Measurements from ENCODE around the gene FAM43A.

DNA sequence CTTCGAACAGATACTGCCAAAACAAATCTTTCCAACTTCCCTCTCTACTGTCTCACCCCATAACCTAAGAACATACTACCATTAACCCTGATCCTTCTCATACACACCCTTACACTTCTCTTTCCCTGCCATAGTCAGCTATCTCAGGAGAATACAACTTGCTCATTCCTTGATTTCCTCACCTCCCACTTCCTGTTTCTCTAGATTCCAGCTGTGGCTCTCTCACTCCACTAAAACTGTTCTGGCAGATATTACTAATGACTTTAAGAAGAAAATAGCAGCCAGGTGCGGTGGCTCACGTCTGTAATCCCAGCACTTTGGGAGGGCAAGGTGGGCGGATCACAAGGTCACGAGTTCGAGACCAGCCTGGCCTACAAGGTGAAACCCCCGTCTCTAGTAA, 18.3 kb upstream of the FAM43A start:
- TF ChIP-seq TAF1 (IDR thresholded peaks at IDR 0.05; ENCODE audit: borderline replicate concordance, insufficient read depth, low read length), result no peak
- TF ChIP-seq, protein P1, sequence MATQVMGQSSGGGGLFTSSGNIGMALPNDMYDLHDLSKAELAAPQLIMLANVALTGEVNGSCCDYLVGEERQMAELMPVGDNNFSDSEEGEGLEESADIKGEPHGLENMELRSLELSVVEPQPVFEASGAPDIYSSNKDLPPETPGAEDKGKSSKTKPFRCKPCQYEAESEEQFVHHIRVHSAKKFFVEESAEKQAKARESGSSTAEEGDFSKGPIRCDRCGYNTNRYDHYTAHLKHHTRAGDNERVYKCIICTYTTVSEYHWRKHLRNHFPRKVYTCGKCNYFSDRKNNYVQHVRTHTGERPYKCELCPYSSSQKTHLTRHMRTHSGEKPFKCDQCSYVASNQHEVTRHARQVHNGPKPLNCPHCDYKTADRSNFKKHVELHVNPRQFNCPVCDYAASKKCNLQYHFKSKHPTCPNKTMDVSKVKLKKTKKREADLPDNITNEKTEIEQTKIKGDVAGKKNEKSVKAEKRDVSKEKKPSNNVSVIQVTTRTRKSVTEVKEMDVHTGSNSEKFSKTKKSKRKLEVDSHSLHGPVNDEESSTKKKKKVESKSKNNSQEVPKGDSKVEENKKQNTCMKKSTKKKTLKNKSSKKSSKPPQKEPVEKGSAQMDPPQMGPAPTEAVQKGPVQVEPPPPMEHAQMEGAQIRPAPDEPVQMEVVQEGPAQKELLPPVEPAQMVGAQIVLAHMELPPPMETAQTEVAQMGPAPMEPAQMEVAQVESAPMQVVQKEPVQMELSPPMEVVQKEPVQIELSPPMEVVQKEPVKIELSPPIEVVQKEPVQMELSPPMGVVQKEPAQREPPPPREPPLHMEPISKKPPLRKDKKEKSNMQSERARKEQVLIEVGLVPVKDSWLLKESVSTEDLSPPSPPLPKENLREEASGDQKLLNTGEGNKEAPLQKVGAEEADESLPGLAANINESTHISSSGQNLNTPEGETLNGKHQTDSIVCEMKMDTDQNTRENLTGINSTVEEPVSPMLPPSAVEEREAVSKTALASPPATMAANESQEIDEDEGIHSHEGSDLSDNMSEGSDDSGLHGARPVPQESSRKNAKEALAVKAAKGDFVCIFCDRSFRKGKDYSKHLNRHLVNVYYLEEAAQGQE (IDR thresholded peaks at IDR 0.05; ENCODE audit: insufficient read depth in 1 of 2, low read depth in 2 of 2, low read length in 2 of 2), result no peak
- TF ChIP-seq POLR2AphosphoS5 (IDR thresholded peaks at IDR 0.05; ENCODE audit: low read depth, low read length), result no peak
- no peak for TF ChIP-seq FOXP2 (optimal IDR thresholded peaks at IDR 0.05; ENCODE audit: borderline replicate concordance, extremely low read depth, extremely low read length, insufficient read depth)

Data from PFSK-1 (cell line).